Measurements from ENCODE around the gene STAG1. TPM values are rescaled to one million over a fixed set of nuclear protein-coding genes. Genes with fewer than 3 reads are reported as not detected.

The STAG1 gene
- polyA plus RNA-seq, 1 donor from 2014 or later: 30.8 TPM

DNA sequence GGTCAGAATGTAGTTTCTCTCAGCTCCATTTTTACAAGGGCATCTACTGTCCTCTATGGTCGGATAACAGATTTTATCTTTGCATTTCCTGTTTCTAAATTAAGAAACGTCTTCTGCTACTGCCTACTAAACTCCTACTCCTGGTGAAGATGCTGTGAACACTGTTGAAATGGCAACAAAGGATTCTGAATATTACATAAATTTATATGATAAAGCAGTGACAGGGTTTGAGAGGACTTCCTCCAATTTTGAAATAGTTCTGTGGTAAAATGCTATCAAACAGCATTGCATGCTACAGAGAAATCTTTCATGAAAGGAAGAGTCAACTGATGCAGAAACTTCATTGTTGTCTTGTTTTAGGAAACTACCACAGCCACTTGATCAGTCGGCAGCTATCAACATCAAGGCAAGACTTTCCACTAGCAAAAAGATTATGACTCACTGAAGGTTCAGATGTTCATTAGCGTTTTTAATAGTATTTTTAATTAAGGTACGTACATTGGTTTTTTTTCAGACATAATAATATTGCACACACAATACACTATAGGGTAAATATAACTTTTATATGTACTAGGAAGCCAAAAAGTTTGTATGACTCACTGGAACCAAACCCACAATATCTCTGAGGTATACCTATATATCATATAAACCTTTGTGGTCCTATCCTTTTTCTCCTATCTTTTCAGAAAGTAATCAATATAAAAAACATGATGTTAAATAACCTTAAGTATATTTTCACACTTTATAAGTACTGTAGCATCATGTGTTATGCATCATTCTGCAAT lies 156.1 kb downstream of the STAG1 start:
- no peaks in the 10 kb centered on the region for H3K79me2 ChIP-seq (replicated peaks; ENCODE audit: insufficient read depth, low read length)
- no peak overlapping the region for H3K9ac ChIP-seq (ENCODE audit: low read length)
- no peak overlapping the region for H2AFZ ChIP-seq (ENCODE audit: low read depth, low read length)
- no peak overlapping the region for H3K4me3 ChIP-seq (ENCODE audit: low read length)
- no peaks in the 10 kb centered on the region for H3K9me3 ChIP-seq (ENCODE audit: low read length)
- no peaks in the 10 kb centered on the region for H3K36me3 ChIP-seq (ENCODE audit: insufficient read depth, low read length)
- H3K27me3 ChIP-seq (ENCODE audit: insufficient read depth, low read depth, low read length): no peaks in the 10 kb centered on the region
- no peaks in the 10 kb centered on the region for H3K9me2 ChIP-seq (ENCODE audit: insufficient read depth, low read length)
- H3K27ac ChIP-seq (ENCODE audit: low read length): no peak overlapping the region
- no peak overlapping the region for H3K4me2 ChIP-seq (ENCODE audit: low read length)
- TF ChIP-seq POLR2AphosphoS5 (IDR thresholded peaks at IDR 0.05) (no peak), EP300 (conservative IDR thresholded peaks at IDR 0.05; ENCODE audit: poor library complexity, severe bottlenecking) (no peak)
- H4K20me1 ChIP-seq (ENCODE audit: insufficient read depth): no peaks in the 10 kb centered on the region
- no peaks in the 10 kb centered on the region for H3F3A ChIP-seq (ENCODE audit: insufficient read depth, low read length, poor library complexity, severe bottlenecking)

GRCh38 chr3:136586580-136586979 lies 165.6 kb downstream of the STAG1 start:
- Histone ChIP-seq H4K20me1 (ENCODE audit: insufficient read depth) (no peaks in the 10 kb centered on the region), H3K27ac (ENCODE audit: low read length) (no peak overlapping the region), H3F3A (ENCODE audit: insufficient read depth, low read length, poor library complexity, severe bottlenecking) (no peaks in the 10 kb centered on the region), H3K36me3 (ENCODE audit: insufficient read depth, low read length) (no peaks in the 10 kb centered on the region), H3K9me2 (ENCODE audit: insufficient read depth, low read length) (no peaks in the 10 kb centered on the region), H3K9ac (ENCODE audit: low read length) (no peak overlapping the region), H3K79me2 (replicated peaks; ENCODE audit: insufficient read depth, low read length) (no peaks in the 10 kb centered on the region), H3K4me2 (ENCODE audit: low read length) (no peak overlapping the region), H3K9me3 (ENCODE audit: low read length) (no peaks in the 10 kb centered on the region), H3K4me3 (ENCODE audit: low read length) (no peak overlapping the region), H2AFZ (ENCODE audit: low read depth, low read length) (no peak overlapping the region), H3K27me3 (ENCODE audit: insufficient read depth, low read depth, low read length) (no peaks in the 10 kb centered on the region)
- TF ChIP-seq RAD21 (conservative IDR thresholded peaks at IDR 0.05) (no peak), EZH2 (IDR thresholded peaks at IDR 0.05; ENCODE audit: borderline replicate concordance, insufficient read depth, low read length, poor library complexity, severe bottlenecking) (no peak), EP300 (conservative IDR thresholded peaks at IDR 0.05; ENCODE audit: poor library complexity, severe bottlenecking) (no peak), POLR2AphosphoS5 (IDR thresholded peaks at IDR 0.05) (no peak), TAF1 (IDR thresholded peaks at IDR 0.05; ENCODE audit: low read depth) (no peak), SMC3 (conservative IDR thresholded peaks at IDR 0.05; ENCODE audit: poor library complexity) (no peak)
- TF ChIP-seq, protein P1, sequence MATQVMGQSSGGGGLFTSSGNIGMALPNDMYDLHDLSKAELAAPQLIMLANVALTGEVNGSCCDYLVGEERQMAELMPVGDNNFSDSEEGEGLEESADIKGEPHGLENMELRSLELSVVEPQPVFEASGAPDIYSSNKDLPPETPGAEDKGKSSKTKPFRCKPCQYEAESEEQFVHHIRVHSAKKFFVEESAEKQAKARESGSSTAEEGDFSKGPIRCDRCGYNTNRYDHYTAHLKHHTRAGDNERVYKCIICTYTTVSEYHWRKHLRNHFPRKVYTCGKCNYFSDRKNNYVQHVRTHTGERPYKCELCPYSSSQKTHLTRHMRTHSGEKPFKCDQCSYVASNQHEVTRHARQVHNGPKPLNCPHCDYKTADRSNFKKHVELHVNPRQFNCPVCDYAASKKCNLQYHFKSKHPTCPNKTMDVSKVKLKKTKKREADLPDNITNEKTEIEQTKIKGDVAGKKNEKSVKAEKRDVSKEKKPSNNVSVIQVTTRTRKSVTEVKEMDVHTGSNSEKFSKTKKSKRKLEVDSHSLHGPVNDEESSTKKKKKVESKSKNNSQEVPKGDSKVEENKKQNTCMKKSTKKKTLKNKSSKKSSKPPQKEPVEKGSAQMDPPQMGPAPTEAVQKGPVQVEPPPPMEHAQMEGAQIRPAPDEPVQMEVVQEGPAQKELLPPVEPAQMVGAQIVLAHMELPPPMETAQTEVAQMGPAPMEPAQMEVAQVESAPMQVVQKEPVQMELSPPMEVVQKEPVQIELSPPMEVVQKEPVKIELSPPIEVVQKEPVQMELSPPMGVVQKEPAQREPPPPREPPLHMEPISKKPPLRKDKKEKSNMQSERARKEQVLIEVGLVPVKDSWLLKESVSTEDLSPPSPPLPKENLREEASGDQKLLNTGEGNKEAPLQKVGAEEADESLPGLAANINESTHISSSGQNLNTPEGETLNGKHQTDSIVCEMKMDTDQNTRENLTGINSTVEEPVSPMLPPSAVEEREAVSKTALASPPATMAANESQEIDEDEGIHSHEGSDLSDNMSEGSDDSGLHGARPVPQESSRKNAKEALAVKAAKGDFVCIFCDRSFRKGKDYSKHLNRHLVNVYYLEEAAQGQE (IDR thresholded peaks at IDR 0.05; ENCODE audit: borderline replicate concordance): no peak
- TF ChIP-seq, protein P2, sequence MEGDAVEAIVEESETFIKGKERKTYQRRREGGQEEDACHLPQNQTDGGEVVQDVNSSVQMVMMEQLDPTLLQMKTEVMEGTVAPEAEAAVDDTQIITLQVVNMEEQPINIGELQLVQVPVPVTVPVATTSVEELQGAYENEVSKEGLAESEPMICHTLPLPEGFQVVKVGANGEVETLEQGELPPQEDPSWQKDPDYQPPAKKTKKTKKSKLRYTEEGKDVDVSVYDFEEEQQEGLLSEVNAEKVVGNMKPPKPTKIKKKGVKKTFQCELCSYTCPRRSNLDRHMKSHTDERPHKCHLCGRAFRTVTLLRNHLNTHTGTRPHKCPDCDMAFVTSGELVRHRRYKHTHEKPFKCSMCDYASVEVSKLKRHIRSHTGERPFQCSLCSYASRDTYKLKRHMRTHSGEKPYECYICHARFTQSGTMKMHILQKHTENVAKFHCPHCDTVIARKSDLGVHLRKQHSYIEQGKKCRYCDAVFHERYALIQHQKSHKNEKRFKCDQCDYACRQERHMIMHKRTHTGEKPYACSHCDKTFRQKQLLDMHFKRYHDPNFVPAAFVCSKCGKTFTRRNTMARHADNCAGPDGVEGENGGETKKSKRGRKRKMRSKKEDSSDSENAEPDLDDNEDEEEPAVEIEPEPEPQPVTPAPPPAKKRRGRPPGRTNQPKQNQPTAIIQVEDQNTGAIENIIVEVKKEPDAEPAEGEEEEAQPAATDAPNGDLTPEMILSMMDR (IDR thresholded peaks at IDR 0.05; ENCODE audit: poor library complexity, severe bottlenecking): no peak

Data from neural cell (in vitro differentiated cells).